ENCODE data around the gene SBF2.

- no peak for TF ChIP-seq CTCF (IDR thresholded peaks at IDR 0.05)
- TF ChIP-seq POLR2A (IDR thresholded peaks at IDR 0.05), result no peak
Observed at GRCh38 chr11:10134975-10135481, 159.0 kb downstream of the SBF2 start.

All from lower leg skin (tissue), 3 donors.